ENCODE data around the gene DEPDC4.

- TF ChIP-seq CTCF (IDR thresholded peaks at IDR 0.05) = no peak
- no peak for TF ChIP-seq POLR2A (IDR thresholded peaks at IDR 0.05)
Measured at GRCh38 chr12:100229036-100229635, 37.7 kb downstream of the DEPDC4 start.
